ENCODE measurements around the gene XRCC6.

GRCh38 chr22:41683052-41683451 lies 62.0 kb downstream of the XRCC6 start:
- TF ChIP-seq EZH2 (IDR thresholded peaks at IDR 0.05; ENCODE audit: low read length) (no peak), CTCF (optimal IDR thresholded peaks at IDR 0.05 in 1 of 3, IDR thresholded peaks at IDR 0.05 in 1 of 3, conservative IDR thresholded peaks at IDR 0.05 in 1 of 3; ENCODE audit: extremely low read depth in 1 of 3, insufficient read depth in 2 of 3, low read length in 3 of 3) (no peak)

Measured in keratinocyte (primary cell).